ENCODE results near the gene SLC1A5.

Gene SLC1A5

DNA sequence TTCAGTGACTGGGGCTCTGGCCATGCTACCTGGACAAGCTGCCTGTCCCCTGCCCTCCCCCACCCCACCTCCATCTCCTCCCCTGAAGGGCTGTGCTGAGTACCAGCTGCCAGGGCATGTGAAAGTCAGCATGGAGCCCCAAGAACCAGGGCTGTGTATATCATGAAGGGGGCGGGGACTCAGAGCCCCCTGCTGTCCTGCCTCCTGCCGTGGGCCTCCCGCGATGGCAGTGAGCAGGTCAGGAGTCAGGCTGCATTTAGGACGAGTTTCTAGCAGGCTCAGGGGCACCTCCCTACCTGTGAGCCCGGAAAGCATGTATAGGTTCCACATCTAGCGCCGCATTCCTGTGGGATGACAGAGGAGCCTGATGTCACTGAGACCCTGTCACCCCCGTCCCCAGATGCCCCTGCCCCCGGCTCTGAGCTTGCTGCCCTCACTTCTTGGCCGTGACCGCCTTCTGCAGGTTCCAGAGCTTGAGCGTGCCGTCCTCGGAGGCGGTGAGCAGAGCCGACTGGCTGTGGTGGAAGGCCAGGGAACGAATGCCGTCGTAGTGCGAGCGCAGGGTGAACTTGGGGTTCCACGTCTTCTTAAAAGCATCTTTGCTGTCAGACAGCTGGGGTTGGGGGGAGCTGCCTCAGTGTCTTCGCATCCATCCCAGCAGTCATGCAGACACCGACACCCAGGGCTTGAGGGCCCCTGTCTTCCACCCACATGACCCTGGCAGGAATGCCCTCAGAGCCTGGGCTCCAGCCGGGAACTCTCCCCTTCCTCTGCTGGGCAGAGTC is 63.2 kb downstream of the SLC1A5 start:
- no peak for DNase-seq (ENCODE audit: low spot score)
